Dendritic cell treated with granulocyte-macrophage colony-stimulating factor and Interleukin-4, amounts not matched to agents 40 ng/mL and 50 ng/mL, for 4 days (primary cell): ENCODE measurements around the gene MYADM.

Source experiments
- H3K27ac Mint-ChIP-seq: one replicate; pipeline ENCODE4 v1.8.0; 2022; ENCODE audit warnings: mild to moderate bottlenecking, mixed read lengths
- H3K27me3 Mint-ChIP-seq: one replicate; pipeline ENCODE4 v1.8.0; 2022; ENCODE audit warnings: mild to moderate bottlenecking, mixed read lengths
- H3K36me3 Mint-ChIP-seq: one replicate; pipeline ENCODE4 v1.8.0; 2022; ENCODE audit warnings: low read depth, mixed read lengths
- H3K4me1 Mint-ChIP-seq: one replicate; pipeline ENCODE4 v1.8.0; 2022; ENCODE audit warnings: low read depth, mixed read lengths
- H3K4me3 Mint-ChIP-seq: one replicate; pipeline ENCODE4 v1.8.0; 2022; ENCODE audit warnings: mild to moderate bottlenecking, moderate library complexity, mixed read lengths
- H3K9me3 Mint-ChIP-seq: one replicate; pipeline ENCODE4 v1.8.0; 2022; ENCODE audit warnings: mixed read lengths
- intact Hi-C: fragments of 100-400 bp; cut with micrococcal nuclease; formaldehyde crosslinking; loops from one replicate; pipeline ENCODE4 v1.15.0; 2022

MYADM gene

GRCh38 chr19:53906211-53907192 lies 38.8 kb downstream of the MYADM start:
- intact Hi-C loops: loop anchor here (10.0 kb wide), 1 partner anchor 118 kb away; no protein-coding TSS in a partner anchor
- Mint-ChIP-seq H3K9me3 (no peaks in the 10 kb centered on the region), H3K4me3 (no peak overlapping the region), H3K27ac (no peak overlapping the region), H3K4me1 (peaks cover 42% of the 10 kb centered on the region), H3K27me3 (peaks cover 78% of the 10 kb centered on the region), H3K36me3 (no peaks in the 10 kb centered on the region)

- no peak overlapping the region for H3K27ac Mint-ChIP-seq
- intact Hi-C loops: loop anchor here (10.0 kb wide), 1 partner anchor 118 kb away; no protein-coding TSS in a partner anchor
- peaks cover 79% of the 10 kb centered on the region for H3K27me3 Mint-ChIP-seq
- no peaks in the 10 kb centered on the region for H3K9me3 Mint-ChIP-seq
- peaks cover 42% of the 10 kb centered on the region for H3K4me1 Mint-ChIP-seq
- H3K36me3 Mint-ChIP-seq: no peaks in the 10 kb centered on the region
- no peak overlapping the region for H3K4me3 Mint-ChIP-seq
Measured at GRCh38 chr19:53907193-53907581, 39.5 kb downstream of the MYADM start.

GRCh38 chr19:53907690-53908089 lies 40.0 kb downstream of the MYADM start:
- H3K27ac Mint-ChIP-seq: no peak overlapping the region
- peaks cover 83% of the 10 kb centered on the region for H3K27me3 Mint-ChIP-seq
- intact Hi-C loops: loop anchor here (10.0 kb wide), 1 partner anchor 117 kb away; no protein-coding TSS in a partner anchor
- H3K36me3 Mint-ChIP-seq: no peaks in the 10 kb centered on the region
- H3K4me1 Mint-ChIP-seq: peaks cover 42% of the 10 kb centered on the region
- H3K4me3 Mint-ChIP-seq: no peak overlapping the region
- H3K9me3 Mint-ChIP-seq: no peaks in the 10 kb centered on the region

- Mint-ChIP-seq H3K27ac (no peak overlapping the region), H3K4me3 (peak overlapping the region; percentile 1), H3K36me3 (no peaks in the 10 kb centered on the region), H3K4me1 (peaks cover 42% of the 10 kb centered on the region), H3K9me3 (no peaks in the 10 kb centered on the region), H3K27me3 (peaks cover 87% of the 10 kb centered on the region)
- intact Hi-C loops: loop anchor here (10.0 kb wide), 1 partner anchor 116 kb away; no protein-coding TSS in a partner anchor
Measured at GRCh38 chr19:53908106-53908934, 40.6 kb downstream of the MYADM start.

- Mint-ChIP-seq H3K27me3 (peaks cover 88% of the 10 kb centered on the region), H3K9me3 (no peaks in the 10 kb centered on the region), H3K27ac (no peak within 1 kb of the TSS), H3K4me1 (peaks cover 42% of the 10 kb centered on the region), H3K4me3 (peak within 1 kb of the TSS; percentile 1), H3K36me3 (no peaks in the 10 kb centered on the region)
- intact Hi-C loops: loop anchor here (10.0 kb wide), 1 partner anchor 116 kb away; no protein-coding TSS in a partner anchor
Measured at GRCh38 chr19:53908935-53909415, 41.3 kb downstream of the MYADM start, which contains the start of gene CACNG7. CACNG7 (plus strand) TSS chr19:53909278; CDS start chr19:53912832, 3,554 bp downstream.

- no peak overlapping the region for H3K4me3 Mint-ChIP-seq
- H3K27me3 Mint-ChIP-seq: peaks cover 86% of the 10 kb centered on the region
- peaks cover 1% of the 10 kb centered on the region for H3K9me3 Mint-ChIP-seq
- no peaks in the 10 kb centered on the region for H3K36me3 Mint-ChIP-seq
- H3K27ac Mint-ChIP-seq: no peak overlapping the region
- intact Hi-C loops: loop anchor here (10.0 kb wide), 1 partner anchor 115 kb away; no protein-coding TSS in a partner anchor
- H3K4me1 Mint-ChIP-seq: peaks cover 42% of the 10 kb centered on the region
Measured at GRCh38 chr19:53909471-53910169, 41.9 kb downstream of the MYADM start.

GRCh38 chr19:53910170-53910518 lies 42.5 kb downstream of the MYADM start:
- H3K27me3 Mint-ChIP-seq: peaks cover 84% of the 10 kb centered on the region

GRCh38 chr19:53912653-53913052 lies 45.0 kb downstream of the MYADM start:
- H3K27me3 Mint-ChIP-seq: peaks cover 70% of the 10 kb centered on the region
- H3K36me3 Mint-ChIP-seq: no peaks in the 10 kb centered on the region
- no peak overlapping the region for H3K27ac Mint-ChIP-seq
- peaks cover 9% of the 10 kb centered on the region for H3K9me3 Mint-ChIP-seq
- intact Hi-C loops: no loop called here
- no peak overlapping the region for H3K4me3 Mint-ChIP-seq
- H3K4me1 Mint-ChIP-seq: peaks cover 33% of the 10 kb centered on the region

More at GRCh38 chr19:53910170-53910518, 42.5 kb downstream of the MYADM start:
- H3K36me3 Mint-ChIP-seq: no peaks in the 10 kb centered on the region
- intact Hi-C loops: no loop called here
- no peak overlapping the region for H3K27ac Mint-ChIP-seq
- no peak overlapping the region for H3K4me3 Mint-ChIP-seq
- H3K9me3 Mint-ChIP-seq: peaks cover 7% of the 10 kb centered on the region
- peaks cover 48% of the 10 kb centered on the region for H3K4me1 Mint-ChIP-seq

GRCh38 chr19:53915000-53915399 lies 47.3 kb downstream of the MYADM start:
- no peaks in the 10 kb centered on the region for H3K36me3 Mint-ChIP-seq
- intact Hi-C loops: no loop called here
- H3K4me1 Mint-ChIP-seq: peaks cover 12% of the 10 kb centered on the region
- H3K27me3 Mint-ChIP-seq: peaks cover 55% of the 10 kb centered on the region
- H3K27ac Mint-ChIP-seq: no peak overlapping the region
- H3K9me3 Mint-ChIP-seq: peaks cover 9% of the 10 kb centered on the region
- H3K4me3 Mint-ChIP-seq: no peak overlapping the region

GRCh38 chr19:53916004-53916403 lies 48.3 kb downstream of the MYADM start:
- Mint-ChIP-seq H3K36me3 (no peaks in the 10 kb centered on the region), H3K27me3 (peaks cover 45% of the 10 kb centered on the region), H3K27ac (no peak overlapping the region), H3K4me3 (no peak overlapping the region), H3K4me1 (peaks cover 7% of the 10 kb centered on the region), H3K9me3 (peaks cover 9% of the 10 kb centered on the region)
- intact Hi-C loops: no loop called here

- H3K27ac Mint-ChIP-seq: no peak overlapping the region
- peaks cover 9% of the 10 kb centered on the region for H3K9me3 Mint-ChIP-seq
- intact Hi-C loops: no loop called here
- peaks cover 31% of the 10 kb centered on the region for H3K27me3 Mint-ChIP-seq
- peaks cover 7% of the 10 kb centered on the region for H3K4me1 Mint-ChIP-seq
- H3K4me3 Mint-ChIP-seq: no peak overlapping the region
- H3K36me3 Mint-ChIP-seq: no peaks in the 10 kb centered on the region
Measured at GRCh38 chr19:53917356-53917755, 49.7 kb downstream of the MYADM start.
